ENCODE data around the gene GNAQ. TPM values are rescaled to one million over a fixed set of nuclear protein-coding genes. Genes with fewer than 3 reads are reported as not detected.
A peak's percentile ranks its signal among the peaks of the same experiment; 100 is the strongest.

GNAQ gene
- total and polyA plus RNA-seq, 8 donors, result 55.5 to 95.5 (median 62.8) TPM

DNA sequence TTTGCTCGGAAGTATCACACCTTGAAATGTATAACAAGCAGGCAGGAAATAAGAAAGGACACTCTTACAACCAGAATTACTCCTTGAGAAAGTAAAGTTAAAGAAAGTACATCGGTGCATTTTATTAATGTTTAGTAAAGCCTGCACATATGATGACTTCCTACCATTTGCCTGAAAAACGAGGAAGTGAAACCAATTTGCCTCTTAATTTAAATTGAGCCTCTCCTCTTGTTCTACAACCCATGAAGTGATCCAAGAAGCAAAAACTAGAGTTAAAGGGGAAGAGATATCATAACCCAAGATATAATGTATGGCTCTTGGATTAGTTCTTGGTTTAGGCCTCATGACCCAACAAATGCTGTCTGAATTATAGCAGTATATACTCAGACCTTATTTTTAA is 95.6 kb downstream of the GNAQ start:
- Histone ChIP-seq H3K4me3 (no peak overlapping the region), H3K4me1 (peaks cover 5 to 54% of the 10 kb centered on the region in 2 donors), H3K36me3 (no peaks in the 10 kb centered on the region), H3K27me3 (no peaks in the 10 kb centered on the region), H3K9me3 (no peaks in the 10 kb centered on the region), H3K27ac (peak overlapping the region in 1 of 2 donors; percentile 59)
- intact Hi-C loops (cut with DNase I), result no loop called here
- DNase-seq (no peak), ATAC-seq (peak; percentile 46)
- TF ChIP-seq, protein P1, sequence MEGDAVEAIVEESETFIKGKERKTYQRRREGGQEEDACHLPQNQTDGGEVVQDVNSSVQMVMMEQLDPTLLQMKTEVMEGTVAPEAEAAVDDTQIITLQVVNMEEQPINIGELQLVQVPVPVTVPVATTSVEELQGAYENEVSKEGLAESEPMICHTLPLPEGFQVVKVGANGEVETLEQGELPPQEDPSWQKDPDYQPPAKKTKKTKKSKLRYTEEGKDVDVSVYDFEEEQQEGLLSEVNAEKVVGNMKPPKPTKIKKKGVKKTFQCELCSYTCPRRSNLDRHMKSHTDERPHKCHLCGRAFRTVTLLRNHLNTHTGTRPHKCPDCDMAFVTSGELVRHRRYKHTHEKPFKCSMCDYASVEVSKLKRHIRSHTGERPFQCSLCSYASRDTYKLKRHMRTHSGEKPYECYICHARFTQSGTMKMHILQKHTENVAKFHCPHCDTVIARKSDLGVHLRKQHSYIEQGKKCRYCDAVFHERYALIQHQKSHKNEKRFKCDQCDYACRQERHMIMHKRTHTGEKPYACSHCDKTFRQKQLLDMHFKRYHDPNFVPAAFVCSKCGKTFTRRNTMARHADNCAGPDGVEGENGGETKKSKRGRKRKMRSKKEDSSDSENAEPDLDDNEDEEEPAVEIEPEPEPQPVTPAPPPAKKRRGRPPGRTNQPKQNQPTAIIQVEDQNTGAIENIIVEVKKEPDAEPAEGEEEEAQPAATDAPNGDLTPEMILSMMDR (IDR thresholded peaks at IDR 0.05), result no peak

DNA sequence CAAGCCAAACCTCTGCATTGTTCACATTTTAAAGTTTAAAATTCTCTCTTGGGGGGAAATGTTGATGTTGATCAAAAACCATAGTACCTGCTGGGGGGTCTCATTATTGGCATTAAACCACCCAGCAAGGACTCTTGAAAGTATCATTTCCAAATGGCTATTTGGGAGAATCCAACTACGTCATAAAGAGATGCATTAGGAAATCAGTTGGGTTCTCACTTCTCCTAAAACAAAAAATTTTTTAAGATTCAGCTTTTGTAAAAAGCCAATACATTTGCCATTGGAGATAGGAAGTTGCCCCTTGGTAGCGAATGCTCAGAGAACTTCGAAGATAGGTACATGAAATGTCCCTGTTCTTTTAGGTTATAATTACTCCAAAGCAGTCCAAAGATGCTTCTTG is 96.4 kb downstream of the GNAQ start:
- Histone ChIP-seq H3K27ac (peak overlapping the region in 1 of 2 donors; percentile 59), H3K27me3 (no peaks in the 10 kb centered on the region), H3K4me3 (no peak overlapping the region), H3K36me3 (no peaks in the 10 kb centered on the region), H3K4me1 (peaks cover 5 to 54% of the 10 kb centered on the region in 2 donors), H3K9me3 (no peaks in the 10 kb centered on the region)
- TF ChIP-seq, protein P1 (IDR thresholded peaks at IDR 0.05), result no peak
- DNase-seq, result no peak
- ATAC-seq, result no peak
- intact Hi-C loops (cut with DNase I), result no loop called here

DNA sequence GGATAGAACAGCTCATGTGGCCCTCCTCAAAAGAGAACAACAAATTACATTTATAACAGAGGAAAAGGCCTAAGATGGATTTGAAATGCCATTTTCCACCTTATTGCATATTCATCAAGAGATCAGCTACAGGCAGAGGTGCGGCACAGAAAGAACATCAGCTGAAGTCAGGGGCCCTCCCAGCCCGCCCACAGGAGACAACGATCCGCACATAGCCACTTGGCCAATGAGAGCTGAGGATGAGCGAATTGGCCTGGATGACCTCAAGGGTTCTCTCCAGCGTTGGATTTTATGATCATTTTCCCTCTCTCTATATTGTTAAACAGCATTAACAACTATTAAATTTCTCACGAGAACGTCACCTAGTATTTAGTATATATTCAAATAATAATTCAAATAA is 97.6 kb downstream of the GNAQ start:
- Histone ChIP-seq H3K27me3 (no peaks in the 10 kb centered on the region), H3K27ac (no peak overlapping the region), H3K9me3 (no peaks in the 10 kb centered on the region), H3K36me3 (no peaks in the 10 kb centered on the region), H3K4me3 (no peak overlapping the region), H3K4me1 (peaks cover 2 to 45% of the 10 kb centered on the region in 2 donors)
- no peak for ATAC-seq
- DNase-seq, result no peak
- intact Hi-C loops (cut with DNase I), result no loop called here
- TF ChIP-seq, protein P1 (IDR thresholded peaks at IDR 0.05), result no peak

DNA sequence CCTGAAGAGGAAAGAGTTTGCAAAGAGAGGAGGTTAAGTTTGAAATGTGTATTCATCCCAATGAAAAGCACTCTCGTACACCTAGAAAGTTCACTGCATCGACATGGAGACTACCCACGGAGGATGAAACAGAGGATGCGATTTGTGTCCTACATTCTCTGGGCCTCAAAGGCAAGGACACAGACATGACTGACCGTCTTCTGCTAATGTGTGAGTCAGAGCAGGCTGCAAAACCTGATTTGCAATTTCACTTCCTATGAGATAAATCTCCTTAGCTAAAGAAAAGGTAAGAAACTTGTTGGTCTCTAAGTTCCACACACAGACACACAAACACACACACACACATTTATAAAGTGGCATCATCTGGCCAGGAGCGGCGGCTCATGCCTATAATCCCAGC is 98.6 kb downstream of the GNAQ start:
- intact Hi-C loops (cut with DNase I), result no loop called here
- no peak overlapping the region for H3K4me3 ChIP-seq
- no peak overlapping the region for H3K27ac ChIP-seq
- ATAC-seq, result peak; percentile 26
- no peaks in the 10 kb centered on the region for H3K9me3 ChIP-seq
- H3K36me3 ChIP-seq, result no peaks in the 10 kb centered on the region
- TF ChIP-seq, protein P1 (IDR thresholded peaks at IDR 0.05), result no peak
- no peaks in the 10 kb centered on the region for H3K27me3 ChIP-seq
- DNase-seq, result no peak
- H3K4me1 ChIP-seq, result peaks cover 0 to 45% of the 10 kb centered on the region in 2 donors

DNA sequence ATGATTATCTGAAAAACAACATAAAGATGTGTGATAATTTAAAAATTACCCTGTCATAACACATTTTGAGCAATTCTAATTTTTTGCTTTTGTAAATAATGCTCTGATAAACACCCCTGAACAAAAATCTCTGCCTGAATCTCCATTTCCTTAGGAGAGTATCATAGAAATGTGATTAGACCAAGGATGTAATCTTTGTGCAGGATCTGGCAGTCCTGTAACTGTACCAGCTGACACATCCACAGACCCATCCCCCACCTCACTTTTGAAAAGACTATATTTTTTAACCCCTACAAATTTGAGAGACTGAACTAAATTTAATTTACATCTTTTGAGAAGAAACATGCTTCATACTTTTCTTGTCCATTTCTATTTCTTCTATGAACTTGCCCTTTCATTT is 101.7 kb downstream of the GNAQ start:
- ATAC-seq (no peak), DNase-seq (no peak)
- intact Hi-C loops (cut with DNase I), result no loop called here
- Histone ChIP-seq H3K9me3 (no peaks in the 10 kb centered on the region), H3K4me1 (peaks cover 12 to 43% of the 10 kb centered on the region in 2 donors), H3K36me3 (no peaks in the 10 kb centered on the region), H3K27ac (no peak overlapping the region), H3K4me3 (no peak overlapping the region), H3K27me3 (no peaks in the 10 kb centered on the region)
- TF ChIP-seq, protein P1 (IDR thresholded peaks at IDR 0.05), result no peak
